Measurements from ENCODE around the gene FAM9B. TPM values are rescaled to one million over a fixed set of nuclear protein-coding genes. Genes with fewer than 3 reads are reported as not detected.

Gene FAM9B
- total and polyA plus RNA-seq, 2 experiments from 2014 or later, result not detected

- Histone ChIP-seq H3K79me2 (replicated peaks; ENCODE audit: insufficient read depth) (no peaks in the 10 kb centered on the region), H3K9me2 (ENCODE audit: insufficient read depth) (no peaks in the 10 kb centered on the region), H4K20me1 (replicated peaks; ENCODE audit: insufficient read depth) (no peaks in the 10 kb centered on the region), H3K4me3 (no peak overlapping the region), H3K4me1 (ENCODE audit: insufficient read depth) (no peaks in the 10 kb centered on the region), H3K4me2 (no peak overlapping the region), H3F3A (replicated peaks; ENCODE audit: low read depth) (no peaks in the 10 kb centered on the region), H3K36me3 (ENCODE audit: insufficient read depth) (no peaks in the 10 kb centered on the region), H3K27ac (ENCODE audit: low read depth) (no peak overlapping the region), H3K27me3 (ENCODE audit: insufficient read depth) (no peaks in the 10 kb centered on the region), H2AFZ (no peak overlapping the region)
- Mint-ChIP-seq H3K27me3 (ENCODE audit: insufficient read depth, low read depth, poor library complexity) (no peaks in the 10 kb centered on the region), H3K9me3 (no peaks in the 10 kb centered on the region), H3K4me3 (no peak overlapping the region), H3K36me3 (ENCODE audit: low read depth) (no peaks in the 10 kb centered on the region), H3K27ac (no peak overlapping the region), H3K4me1 (no peaks in the 10 kb centered on the region)
- no peak for ATAC-seq
- DNase-seq (ENCODE audit: low spot score), result no peak
- no peak for TF ChIP-seq STAT1 (IDR thresholded peaks at IDR 0.05; ENCODE audit: unreplicated experiment)
- TF ChIP-seq NANOG (IDR thresholded peaks at IDR 0.05; ENCODE audit: borderline replicate concordance), result no peak
- TF ChIP-seq ZNF114 (CRISPR knock-in tag; IDR thresholded peaks at IDR 0.05), result no peak
- TF ChIP-seq EZH2phosphoT487 (IDR thresholded peaks at IDR 0.05; ENCODE audit: unreplicated experiment), result no peak
- TF ChIP-seq CREB1 (CRISPR knock-in tag; IDR thresholded peaks at IDR 0.05; ENCODE audit: low read depth), result no peak
- no peak for TF ChIP-seq POLR2AphosphoS5 (IDR thresholded peaks at IDR 0.05; ENCODE audit: low read depth)
- TF ChIP-seq CTCF (conservative IDR thresholded peaks at IDR 0.05; ENCODE audit: low read depth in 2 of 2), result no peak
- no peak for TF ChIP-seq EZH2 (IDR thresholded peaks at IDR 0.05; ENCODE audit: low read depth, unreplicated experiment)
- TF ChIP-seq ZNF462 (CRISPR knock-in tag; IDR thresholded peaks at IDR 0.05), result no peak
- no peak for TF ChIP-seq ETS1 (IDR thresholded peaks at IDR 0.05)
Observed at GRCh38 chrX:9055354-9055753, 21.4 kb upstream of the FAM9B start.
